SIG-M5 treated with dmso at 0.1 percent for 504 hours (cell line): ENCODE results near the gene SEMA5A.

Source experiments
- DNase-seq: peaks from one replicate; lab custom pipeline; 2025; ENCODE audit not compliant: unreplicated experiment; lab: John Stamatoyannopoulos, UW

Gene SEMA5A

GRCh38 chr5:9231842-9232241 is 314.0 kb downstream of the SEMA5A start:
- no peak for DNase-seq

- DNase-seq: no peak
Measured at GRCh38 chr5:9230355-9230754, 315.5 kb downstream of the SEMA5A start.

GRCh38 chr5:9226016-9226536 is 319.8 kb downstream of the SEMA5A start:
- DNase-seq: no peak

GRCh38 chr5:9222054-9222976 is 323.6 kb downstream of the SEMA5A start:
- no peak for DNase-seq

- no peak for DNase-seq
Measured at GRCh38 chr5:9218358-9218757, 327.5 kb downstream of the SEMA5A start.

GRCh38 chr5:9212605-9213004 is 333.3 kb downstream of the SEMA5A start:
- DNase-seq: no peak

- peak; percentile 1 for DNase-seq
Measured at GRCh38 chr5:9209846-9210492, 335.9 kb downstream of the SEMA5A start.

- DNase-seq: peak; percentile 54
Measured at GRCh38 chr5:9207817-9208418, 338.0 kb downstream of the SEMA5A start.

- DNase-seq: no peak
Measured at GRCh38 chr5:9202636-9203035, 343.2 kb downstream of the SEMA5A start.

GRCh38 chr5:9201761-9202160 is 344.1 kb downstream of the SEMA5A start:
- no peak for DNase-seq

GRCh38 chr5:9201011-9201410 is 344.9 kb downstream of the SEMA5A start:
- DNase-seq: no peak

GRCh38 chr5:9198394-9198793 is 347.5 kb downstream of the SEMA5A start:
- no peak for DNase-seq

- no peak for DNase-seq
Measured at GRCh38 chr5:9197881-9198260, 348.0 kb downstream of the SEMA5A start.

GRCh38 chr5:9196403-9197227 is 349.3 kb downstream of the SEMA5A start:
- no peak for DNase-seq

GRCh38 chr5:9194509-9194908 is 351.4 kb downstream of the SEMA5A start:
- no peak for DNase-seq

GRCh38 chr5:9192266-9192665 is 353.6 kb downstream of the SEMA5A start:
- no peak for DNase-seq

GRCh38 chr5:9189681-9190080 is 356.2 kb downstream of the SEMA5A start:
- no peak for DNase-seq

GRCh38 chr5:9188956-9189355 is 356.9 kb downstream of the SEMA5A start:
- no peak for DNase-seq

GRCh38 chr5:9188131-9188530 is 357.7 kb downstream of the SEMA5A start:
- DNase-seq: no peak

- no peak for DNase-seq
Measured at GRCh38 chr5:9187614-9188013, 358.3 kb downstream of the SEMA5A start.

GRCh38 chr5:9186069-9186468 is 359.8 kb downstream of the SEMA5A start:
- DNase-seq: no peak
